NCI-H774 (cell line): ENCODE data around the gene POLR1G.
"Not testable (repeated sequence)": the region's sequence is repeated elsewhere in the genome, so short reads cannot be mapped to it uniquely, and the experiment has no call there.

Experiments used
- DNase-seq: peaks from one replicate; lab custom pipeline; 2025; lab: John Stamatoyannopoulos, UW

POLR1G gene

GRCh38 chr19:45421947-45422498, 15.6 kb downstream of the POLR1G start:
- DNase-seq, result no peak

DNA sequence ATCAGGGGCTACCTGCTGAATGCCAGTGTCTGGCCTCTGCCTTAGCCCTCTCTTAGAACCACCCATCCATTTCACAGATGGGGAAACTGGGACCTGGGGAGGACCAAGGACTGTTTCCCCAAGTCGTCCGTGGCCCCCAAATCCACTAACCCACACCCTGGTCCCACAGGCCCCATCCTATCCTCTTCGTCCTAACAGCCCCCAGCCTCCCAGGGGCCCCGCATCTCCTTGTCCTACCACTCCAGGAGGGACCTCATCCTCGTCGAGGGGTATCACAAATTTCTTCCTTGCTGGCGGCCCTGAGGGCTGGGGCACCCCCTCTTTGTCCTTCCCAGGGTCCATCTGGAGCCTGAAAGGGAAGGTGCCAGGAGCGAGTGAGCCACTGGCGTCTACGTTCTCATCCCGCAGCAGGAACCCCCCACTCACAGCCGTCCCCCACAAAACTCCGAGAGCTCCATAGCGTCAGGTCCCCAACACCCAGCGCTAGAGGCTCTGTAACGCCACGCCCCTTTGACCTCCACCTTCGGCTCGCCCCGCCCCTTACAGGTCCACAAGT, 16.7 kb downstream of the POLR1G start:
- DNase-seq, result no peak

DNA sequence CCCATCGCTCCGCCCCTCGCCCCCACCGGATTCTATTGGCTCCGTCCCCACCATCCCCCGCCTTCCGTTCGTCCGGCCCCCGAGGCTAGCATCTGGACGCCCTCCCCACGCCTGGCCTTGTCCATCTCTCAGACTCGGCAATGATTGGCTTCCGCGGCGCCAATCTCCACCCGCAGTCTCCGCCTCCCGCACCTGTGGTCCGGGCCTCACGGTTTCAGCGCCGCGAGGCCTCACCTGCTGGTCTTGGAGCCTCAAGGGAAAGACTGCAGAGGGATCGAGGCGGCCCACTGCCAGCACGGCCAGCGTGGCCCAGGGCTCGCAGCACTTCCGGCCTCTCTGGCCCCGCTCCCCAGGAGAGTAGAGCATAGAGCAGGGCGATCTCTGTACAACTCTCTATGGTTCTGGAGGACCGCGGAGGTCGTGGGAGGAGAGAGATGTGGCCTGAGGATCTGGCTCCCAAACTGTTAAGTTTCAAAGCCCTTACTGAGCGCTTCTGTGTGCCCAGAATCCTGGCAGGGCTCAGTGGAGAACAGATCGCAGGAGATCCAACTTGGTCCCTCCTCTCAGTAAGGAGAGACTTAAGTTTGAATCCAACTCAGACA, 17.2 kb downstream of the POLR1G start, which contains the start of gene ERCC1:
Gene ERCC1, minus strand, starts transcription at position 329 of the 602 bp plus-strand sequence. CDS start 543 bp downstream, outside the sequence.
- peak; percentile 97 for DNase-seq

- DNase-seq, result peak; percentile 25
Observed at GRCh38 chr19:45424191-45425058, 18.0 kb downstream of the POLR1G start.

GRCh38 chr19:45428384-45429231, 22.2 kb downstream of the POLR1G start:
- no peak for DNase-seq

DNA sequence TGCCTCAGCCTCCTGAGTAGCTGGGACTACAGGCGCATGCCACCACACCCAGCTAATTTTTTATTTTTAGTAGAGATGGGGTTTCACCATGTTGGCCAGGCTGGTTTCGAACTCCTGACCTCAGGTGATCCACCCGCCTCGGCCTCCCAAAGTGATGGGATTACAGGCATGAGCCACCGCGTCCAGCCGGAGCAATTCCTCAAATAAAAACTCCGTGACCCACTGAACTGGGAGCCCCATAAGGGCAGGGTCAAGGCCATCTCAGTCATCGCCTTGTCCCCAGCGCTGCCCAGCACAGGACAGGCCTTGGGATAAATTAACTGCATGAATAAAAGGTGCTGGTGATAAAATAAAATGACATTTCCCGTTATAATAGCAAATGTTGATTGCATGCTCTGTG, 23.5 kb downstream of the POLR1G start:
- not testable (repeated sequence) for DNase-seq

- DNase-seq, result not testable (repeated sequence)
Observed at GRCh38 chr19:45431008-45431407, 24.6 kb downstream of the POLR1G start.

- DNase-seq, result not testable (repeated sequence)
Observed at GRCh38 chr19:45432543-45432942, 26.1 kb downstream of the POLR1G start.

- DNase-seq, result no peak
Observed at GRCh38 chr19:45437328-45437727, 30.9 kb downstream of the POLR1G start.

DNA sequence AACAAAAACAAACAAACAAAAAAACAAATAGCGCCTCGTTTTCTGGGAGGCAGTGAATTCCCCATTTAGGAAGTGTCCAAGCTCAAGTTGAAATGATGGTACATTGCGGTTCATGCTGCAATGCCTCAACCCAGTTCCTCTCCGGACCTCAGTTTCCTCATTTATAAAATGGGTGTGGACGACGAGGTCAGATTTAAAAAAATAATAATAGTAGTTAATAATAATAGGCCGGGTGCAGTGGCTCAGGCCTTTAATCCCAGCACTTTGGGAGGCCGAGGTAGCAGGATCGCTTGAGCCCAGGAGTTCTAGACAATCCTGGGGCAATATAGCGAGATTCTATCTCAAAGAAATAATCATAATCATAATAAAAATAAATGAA, 32.7 kb downstream of the POLR1G start:
- DNase-seq, result no peak

DNA sequence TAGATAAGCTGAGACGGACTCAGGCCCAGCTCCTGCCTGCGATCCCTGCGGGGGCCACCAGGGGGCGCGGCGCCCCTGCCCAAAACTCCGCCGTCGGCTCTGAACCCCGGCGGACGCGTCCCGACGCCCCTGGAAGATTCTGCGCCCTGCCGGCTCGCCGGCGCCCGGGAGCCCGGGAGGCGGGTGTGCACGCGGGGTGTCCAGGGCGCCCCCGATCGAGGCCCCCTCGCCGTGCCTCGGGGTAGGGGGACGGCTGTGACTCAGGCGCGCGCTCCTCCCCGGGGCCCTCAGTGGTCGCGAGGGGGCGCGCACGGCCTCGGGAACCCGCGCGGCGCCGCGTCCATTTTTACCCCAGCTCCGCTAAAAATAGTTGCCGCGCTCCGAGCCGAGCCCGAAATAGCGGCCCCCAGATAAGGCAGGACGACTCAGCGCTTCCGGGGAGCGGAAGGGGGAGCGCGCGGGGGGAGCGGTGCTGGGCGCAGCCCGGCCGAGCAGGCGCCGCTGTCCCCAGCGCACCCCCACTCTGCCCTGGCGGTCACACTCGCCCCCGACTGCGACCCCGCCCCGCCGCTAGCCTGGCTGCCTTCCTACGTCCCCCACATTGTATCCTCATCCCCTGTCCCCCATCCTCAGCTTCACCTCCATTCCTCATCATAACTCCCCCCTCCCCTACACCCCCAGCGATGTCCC, 33.3 kb downstream of the POLR1G start:
- DNase-seq, result peak; percentile 73

- DNase-seq, result no peak
Observed at GRCh38 chr19:45440259-45440638, 33.8 kb downstream of the POLR1G start.

DNA sequence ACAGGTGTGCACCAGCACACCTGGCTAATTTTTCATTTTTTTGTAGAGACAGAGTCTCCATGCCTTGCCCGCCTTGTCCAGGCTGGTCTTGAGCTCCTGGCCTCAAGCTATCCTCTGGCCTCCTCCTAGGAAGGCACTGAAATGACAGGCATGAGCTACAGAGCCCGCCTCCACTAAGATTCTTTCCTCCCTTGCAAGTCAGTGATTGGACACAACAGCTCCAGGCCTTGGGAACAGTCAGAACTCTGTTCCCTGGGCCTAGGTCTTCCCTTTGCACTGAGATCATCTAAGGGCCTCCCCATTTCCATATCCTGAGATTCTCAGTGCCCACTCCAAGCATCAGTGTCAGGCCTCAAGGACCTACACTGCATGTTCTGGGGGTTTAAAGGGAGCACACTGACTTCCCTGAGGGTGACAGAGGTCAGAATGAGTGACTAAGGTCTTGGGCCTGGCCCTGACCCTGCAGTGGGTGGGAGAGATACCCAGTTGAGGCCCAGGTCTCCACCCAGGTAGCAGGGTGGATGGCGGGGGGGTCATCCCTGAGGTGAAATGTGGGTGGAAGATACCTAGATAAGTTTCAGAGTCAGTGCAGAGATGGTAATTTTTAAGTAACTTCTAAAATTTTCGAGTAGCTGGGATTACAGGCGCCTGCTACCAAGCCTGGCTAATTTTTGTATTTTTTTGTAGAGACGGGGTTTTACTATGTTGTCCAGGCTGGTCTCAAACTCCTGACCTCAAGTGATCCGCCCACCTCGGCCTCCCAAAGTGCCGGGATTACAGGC, 34.6 kb downstream of the POLR1G start:
- DNase-seq, result no peak

DNA sequence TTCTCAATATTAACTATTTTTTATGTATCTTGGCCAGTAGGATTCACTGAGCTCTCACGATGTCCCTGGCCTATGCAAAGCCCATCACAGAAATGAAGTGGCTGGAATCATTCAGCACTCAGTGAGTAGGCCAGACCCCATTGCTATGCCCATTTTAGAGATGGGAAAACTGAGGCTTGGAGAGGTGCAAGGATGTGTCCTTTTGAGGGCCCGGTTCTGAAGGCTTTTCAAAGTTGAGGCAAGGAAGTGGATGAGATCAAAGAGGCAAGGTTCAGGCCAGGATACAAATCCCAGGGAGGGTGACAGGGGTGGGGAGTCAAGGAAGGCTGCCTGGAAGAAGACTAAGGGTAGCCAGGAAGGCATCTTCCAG, 35.9 kb downstream of the POLR1G start:
- no peak for DNase-seq

DNA sequence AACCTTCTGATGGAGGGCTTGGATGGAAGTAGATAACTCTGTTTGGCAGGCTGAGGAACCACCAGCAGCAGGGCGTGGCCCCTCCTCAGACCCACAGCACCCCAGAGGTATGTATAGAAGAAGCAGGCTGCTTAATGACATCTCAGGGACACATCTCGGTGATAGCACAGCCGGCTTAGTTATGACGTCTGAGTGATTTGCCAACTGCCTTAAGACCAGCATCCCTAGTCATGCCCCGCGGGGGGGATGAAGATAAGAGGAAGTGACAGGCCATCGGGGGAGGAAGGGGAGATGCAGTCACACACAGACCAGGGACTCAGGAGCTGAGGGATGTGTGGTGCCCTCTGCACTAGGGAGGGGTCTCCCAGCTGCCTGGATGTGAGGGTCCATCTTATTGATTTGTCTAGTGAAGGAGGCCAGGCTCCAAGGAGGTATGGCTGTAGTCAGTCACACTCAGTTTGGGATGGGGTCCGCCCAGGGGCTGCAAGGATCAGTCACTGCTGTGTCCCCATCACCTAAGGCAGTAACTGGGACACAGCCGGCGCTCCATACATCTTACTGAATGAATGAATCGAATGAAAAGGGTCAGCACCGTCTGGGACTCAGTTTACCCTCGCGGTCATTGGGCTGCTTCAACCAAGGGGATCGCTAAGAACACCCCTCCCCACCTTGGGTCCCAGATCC, 36.5 kb downstream of the POLR1G start:
- no peak for DNase-seq

DNA sequence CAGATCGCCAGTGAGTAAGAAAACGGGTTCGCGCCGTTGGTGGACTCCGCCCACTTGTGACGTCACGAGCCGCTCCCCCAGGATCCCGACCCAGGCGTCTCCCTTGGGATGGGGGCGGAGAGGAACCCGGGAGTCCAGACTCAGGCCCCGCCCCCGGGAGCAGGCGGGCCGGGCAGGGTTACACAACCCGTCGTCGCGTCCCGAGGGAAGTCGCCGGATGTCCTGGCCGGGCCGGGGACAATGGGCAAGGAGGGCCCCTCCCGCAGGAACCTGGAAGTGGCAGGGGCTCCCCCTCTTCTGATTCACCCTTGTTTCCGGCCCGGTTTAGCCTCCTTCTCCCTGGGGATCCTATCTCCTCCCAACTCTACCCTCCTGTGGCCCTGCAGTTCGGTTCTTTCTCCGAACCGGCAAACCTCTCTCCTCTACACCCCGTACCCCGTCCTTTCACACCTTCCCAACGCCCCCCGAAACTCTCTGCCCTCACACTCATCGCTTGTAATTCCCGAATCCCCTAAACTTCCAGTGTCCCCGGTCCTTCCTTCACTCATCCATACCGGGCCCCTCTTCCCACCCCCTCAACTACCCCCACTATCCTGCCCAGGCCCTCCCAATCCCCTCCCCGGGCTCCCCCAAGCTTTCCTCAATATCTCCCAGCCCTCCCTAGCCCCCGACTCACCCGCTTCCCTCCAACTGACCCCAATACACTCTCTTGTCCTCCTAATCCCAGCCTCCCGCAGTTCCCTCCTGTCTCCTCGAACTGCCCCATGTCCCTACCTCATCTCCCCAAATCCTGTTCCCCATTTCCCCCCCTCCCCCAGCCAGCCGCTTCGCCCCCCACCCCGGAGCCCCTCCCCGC, 37.2 kb downstream of the POLR1G start:
- DNase-seq, result peak; percentile 68

GRCh38 chr19:45444318-45445041, 38.0 kb downstream of the POLR1G start:
- DNase-seq, result peak; percentile 71

GRCh38 chr19:45445139-45445538, 38.7 kb downstream of the POLR1G start:
- DNase-seq, result no peak
